Measurements from ENCODE around the gene DEFB131B.
"Not testable (repeated sequence)": the region's sequence is repeated elsewhere in the genome, so short reads cannot be mapped to it uniquely, and the experiment has no call there.

- TF ChIP-seq, protein P1, sequence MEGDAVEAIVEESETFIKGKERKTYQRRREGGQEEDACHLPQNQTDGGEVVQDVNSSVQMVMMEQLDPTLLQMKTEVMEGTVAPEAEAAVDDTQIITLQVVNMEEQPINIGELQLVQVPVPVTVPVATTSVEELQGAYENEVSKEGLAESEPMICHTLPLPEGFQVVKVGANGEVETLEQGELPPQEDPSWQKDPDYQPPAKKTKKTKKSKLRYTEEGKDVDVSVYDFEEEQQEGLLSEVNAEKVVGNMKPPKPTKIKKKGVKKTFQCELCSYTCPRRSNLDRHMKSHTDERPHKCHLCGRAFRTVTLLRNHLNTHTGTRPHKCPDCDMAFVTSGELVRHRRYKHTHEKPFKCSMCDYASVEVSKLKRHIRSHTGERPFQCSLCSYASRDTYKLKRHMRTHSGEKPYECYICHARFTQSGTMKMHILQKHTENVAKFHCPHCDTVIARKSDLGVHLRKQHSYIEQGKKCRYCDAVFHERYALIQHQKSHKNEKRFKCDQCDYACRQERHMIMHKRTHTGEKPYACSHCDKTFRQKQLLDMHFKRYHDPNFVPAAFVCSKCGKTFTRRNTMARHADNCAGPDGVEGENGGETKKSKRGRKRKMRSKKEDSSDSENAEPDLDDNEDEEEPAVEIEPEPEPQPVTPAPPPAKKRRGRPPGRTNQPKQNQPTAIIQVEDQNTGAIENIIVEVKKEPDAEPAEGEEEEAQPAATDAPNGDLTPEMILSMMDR (IDR thresholded peaks at IDR 0.05) = not testable (repeated sequence)
- not testable (repeated sequence) for TF ChIP-seq POLR2A (IDR thresholded peaks at IDR 0.05); EP300 (IDR thresholded peaks at IDR 0.05; ENCODE audit: low read depth); POLR2AphosphoS5 (IDR thresholded peaks at IDR 0.05)
Measured at GRCh38 chr11:71829247-71829646, 49.0 kb upstream of the DEFB131B start.

Data from transverse colon (tissue), 4 donors.